ENCODE measurements around the gene RABGEF1. TPM values are rescaled to one million over a fixed set of nuclear protein-coding genes. Genes with fewer than 3 reads are reported as not detected.
"Not testable (repeated sequence)": the region's sequence is repeated elsewhere in the genome, so short reads cannot be mapped to it uniquely, and the experiment has no call there.

Gene RABGEF1
- total RNA-seq, 2 experiments from 2014 or later, result 18.2 to 25.5 TPM

- H3K4me1 ChIP-seq (ENCODE audit: insufficient read depth, low read length, poor library complexity, severe bottlenecking); CTCF ChIA-PET (ENCODE audit: unreplicated experiment); BruUV-seq (replicated peaks); H3K4me2 ChIP-seq (ENCODE audit: low read length); H4K20me1 ChIP-seq (ENCODE audit: insufficient read depth, low read length); H3K9me3 ChIP-seq (ENCODE audit: low read length); H3K36me3 ChIP-seq (ENCODE audit: insufficient read depth, low read length); H3K27ac ChIP-seq (ENCODE audit: low read depth, low read length, poor library complexity, severe bottlenecking); H3K9me2 ChIP-seq (ENCODE audit: insufficient read depth, low read length); H2AFZ ChIP-seq (ENCODE audit: low read length); DNase-seq (ENCODE audit: low spot score); H3K4me3 ChIP-seq (ENCODE audit: low read depth, low read length, poor library complexity, severe bottlenecking); intact Hi-C loops (cut with micrococcal nuclease; ENCODE audit: unreplicated experiment): not testable (repeated sequence)
- peaks cover 14% of the 10 kb centered on the region for H3K79me2 ChIP-seq (ENCODE audit: insufficient read depth, low read depth, low read length)
- POLR2A ChIA-PET, result interaction anchor here (1.1 kb wide), 1 partner anchor 11 kb away, joined by 3 read pairs; no protein-coding TSS in a partner anchor
Measured at GRCh38 chr7:66756227-66756626, 15.7 kb downstream of the RABGEF1 start.

- peaks cover 7% of the 10 kb centered on the region; the same call in 1 of the 2 replicates for H3K79me2 ChIP-seq (ENCODE audit: insufficient read depth, low read depth, low read length)
- POLR2A ChIA-PET, result interaction anchor here (1.1 kb wide), 1 partner anchor 12 kb away, joined by 3 read pairs; no protein-coding TSS in a partner anchor
- H3K4me3 ChIP-seq (ENCODE audit: low read depth, low read length, poor library complexity, severe bottlenecking), result no peak overlapping the region
- no TSS peak for BruUV-seq (replicated peaks)
- intact Hi-C loops (cut with micrococcal nuclease; ENCODE audit: unreplicated experiment), result no loop called here
- no peaks in the 10 kb centered on the region for H4K20me1 ChIP-seq (ENCODE audit: insufficient read depth, low read length)
- no peak for DNase-seq (ENCODE audit: low spot score)
- CTCF ChIA-PET (ENCODE audit: unreplicated experiment), result no interaction called here
- H3K27ac ChIP-seq (ENCODE audit: low read depth, low read length, poor library complexity, severe bottlenecking), result no peak overlapping the region
- H3K4me1 ChIP-seq (ENCODE audit: insufficient read depth, low read length, poor library complexity, severe bottlenecking), result no peaks in the 10 kb centered on the region
- H3K4me2 ChIP-seq (ENCODE audit: low read length), result no peak overlapping the region
- no peaks in the 10 kb centered on the region for H3K36me3 ChIP-seq (ENCODE audit: insufficient read depth, low read length)
- H3K9me3 ChIP-seq (ENCODE audit: low read length), result no peaks in the 10 kb centered on the region
- no peaks in the 10 kb centered on the region for H3K9me2 ChIP-seq (ENCODE audit: insufficient read depth, low read length)
- H2AFZ ChIP-seq (ENCODE audit: low read length), result no peak overlapping the region
- no peak for TF ChIP-seq CTCF (conservative IDR thresholded peaks at IDR 0.05; ENCODE audit: low read length)
Measured at GRCh38 chr7:66756889-66757288, 16.4 kb downstream of the RABGEF1 start.

GRCh38 chr7:66757939-66758338 is 17.4 kb downstream of the RABGEF1 start:
- intact Hi-C loops (cut with micrococcal nuclease; ENCODE audit: unreplicated experiment), result no loop called here
- POLR2A ChIA-PET, result interaction anchor here (0.7 kb wide), 1 partner anchor 15 kb away, joined by 3 read pairs; no protein-coding TSS in a partner anchor

More at GRCh38 chr7:66757939-66758338, 17.4 kb downstream of the RABGEF1 start:
- TF ChIP-seq EZH2phosphoT487 (IDR thresholded peaks at IDR 0.05; ENCODE audit: borderline replicate concordance, low read depth, low read length) (no peak), CTCF (conservative IDR thresholded peaks at IDR 0.05; ENCODE audit: low read length) (no peak)
- BruUV-seq (replicated peaks), result no TSS peak
- Histone ChIP-seq H4K20me1 (ENCODE audit: insufficient read depth, low read length) (no peaks in the 10 kb centered on the region), H3K36me3 (ENCODE audit: insufficient read depth, low read length) (no peaks in the 10 kb centered on the region; the same call in 1 of the 2 replicates), H3K4me2 (ENCODE audit: low read length) (no peak overlapping the region), H3K4me3 (ENCODE audit: low read depth, low read length, poor library complexity, severe bottlenecking) (no peak overlapping the region), H3K9me2 (ENCODE audit: insufficient read depth, low read length) (no peaks in the 10 kb centered on the region), H3K27ac (ENCODE audit: low read depth, low read length, poor library complexity, severe bottlenecking) (no peak overlapping the region), H3K4me1 (ENCODE audit: insufficient read depth, low read length, poor library complexity, severe bottlenecking) (no peaks in the 10 kb centered on the region), H3K79me2 (ENCODE audit: insufficient read depth, low read depth, low read length) (0 out of 2 replicates have a peak, but pooled peaks cover 6% of the 10 kb centered on the region), H3K9me3 (ENCODE audit: low read length) (no peaks in the 10 kb centered on the region), H2AFZ (ENCODE audit: low read length) (no peak overlapping the region)
- CTCF ChIA-PET (ENCODE audit: unreplicated experiment), result no interaction called here
- DNase-seq (ENCODE audit: low spot score), result no peak

All from OCI-LY7 (cell line).